HG03097 (cell line): ENCODE data around the gene PPP4R3C.
"Not testable (repeated sequence)": the region's sequence is repeated elsewhere in the genome, so short reads cannot be mapped to it uniquely, and the experiment has no call there.

Experiments
- ATAC-seq: cut with Tn5 transposase; IDR thresholded peaks from one replicate; pipeline ENCODE4 v1.9.1; 2021; ENCODE audit not compliant: unreplicated experiment, low FRiP score

PPP4R3C gene

DNA sequence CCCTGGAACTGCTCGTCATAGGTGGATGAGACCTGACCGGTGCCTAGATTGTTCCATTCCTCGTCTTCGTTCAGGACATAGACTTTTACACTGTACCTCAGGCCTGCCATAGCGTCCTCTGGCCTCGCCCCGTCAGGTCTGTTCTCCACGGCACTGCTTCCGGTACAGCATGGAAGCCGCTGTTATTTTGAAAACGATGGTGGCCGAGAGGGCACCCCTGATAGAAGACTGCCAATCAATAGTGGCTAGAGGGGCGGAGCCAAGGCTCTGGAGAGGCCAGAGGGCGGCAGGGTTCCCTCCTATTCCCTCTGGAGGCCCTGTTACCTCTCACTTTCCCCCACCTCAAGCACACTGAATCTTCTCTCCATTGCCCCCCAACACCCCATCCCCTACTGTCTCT lies at the start of gene PPP4R3C:
Gene PPP4R3C, minus strand, starts transcription at position 155 of the 400 bp plus-strand sequence. Its CDS starts 45 bp downstream, at position 110.
- no peak for ATAC-seq

DNA sequence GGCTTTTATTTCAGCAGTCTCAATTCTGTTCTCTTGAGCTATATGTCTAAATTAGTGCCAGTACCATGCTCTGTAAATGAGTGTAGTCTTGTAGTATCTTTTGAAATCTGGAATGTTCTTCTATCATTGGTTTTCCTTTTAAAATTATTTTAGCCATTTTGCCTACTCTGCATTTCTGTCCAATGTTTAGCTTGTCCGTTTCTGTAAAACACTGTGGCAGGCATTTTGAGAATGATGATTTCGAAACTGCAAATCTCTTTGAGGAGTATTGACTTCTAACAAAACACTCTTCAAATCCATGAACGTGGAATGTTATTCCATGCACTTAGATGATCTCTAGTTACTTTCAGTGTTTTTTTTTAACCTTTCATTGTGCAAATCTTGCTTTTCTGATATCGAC lies 28.3 kb upstream of the PPP4R3C start:
- no peak for ATAC-seq

GRCh38 chrX:27466051-27466450 lies 2.9 kb upstream of the PPP4R3C start:
- ATAC-seq: no peak

GRCh38 chrX:27465036-27465435 lies 1.9 kb upstream of the PPP4R3C start:
- no peak for ATAC-seq

GRCh38 chrX:27459129-27459528 lies 4.0 kb downstream of the PPP4R3C start:
- not testable (repeated sequence) for ATAC-seq

GRCh38 chrX:27458544-27458943 lies 4.6 kb downstream of the PPP4R3C start:
- ATAC-seq: not testable (repeated sequence)

GRCh38 chrX:27451324-27451723 lies 11.8 kb downstream of the PPP4R3C start:
- ATAC-seq: no peak

- ATAC-seq: no peak
Observed at GRCh38 chrX:27446423-27446822, 16.7 kb downstream of the PPP4R3C start.

- no peak for ATAC-seq
Observed at GRCh38 chrX:27445438-27445837, 17.7 kb downstream of the PPP4R3C start.

DNA sequence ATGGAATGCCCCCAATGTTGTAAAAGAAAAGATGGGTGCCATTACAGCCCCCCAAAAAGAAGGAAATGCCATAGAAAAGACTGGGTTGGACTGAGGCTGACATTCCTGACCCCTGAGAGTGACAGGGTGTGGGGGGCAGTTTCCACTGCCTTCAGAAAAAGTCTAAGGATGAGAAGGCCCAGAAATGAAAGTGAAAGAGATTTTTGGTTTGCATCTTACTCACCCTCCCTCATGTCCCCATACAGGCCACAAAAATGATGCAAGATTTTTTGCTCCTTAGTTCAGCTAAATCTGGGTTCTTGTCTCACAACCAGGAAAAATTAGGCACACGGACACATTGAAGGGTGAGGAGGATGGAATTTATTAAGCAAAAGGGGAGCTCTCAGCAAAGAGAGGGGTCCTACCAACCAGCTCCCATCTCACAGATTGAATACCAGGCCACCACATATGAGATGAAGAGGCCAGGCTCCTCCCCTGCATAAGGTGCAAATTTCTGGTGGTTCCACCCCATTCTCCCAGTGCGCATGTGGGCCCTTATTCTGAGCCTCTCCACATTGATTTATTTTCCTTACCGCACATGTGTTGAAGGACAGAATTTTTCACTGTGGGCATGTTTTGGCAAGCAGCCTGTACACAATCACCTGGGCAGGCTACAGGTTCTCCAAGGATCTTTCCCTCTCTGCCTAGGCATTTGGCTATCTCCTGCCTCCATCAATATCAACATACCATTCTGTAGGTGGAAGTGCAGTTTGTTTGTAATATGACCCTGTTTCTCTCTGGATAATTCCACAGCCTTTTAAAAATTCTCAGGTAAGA lies 18.8 kb downstream of the PPP4R3C start:
- peak; percentile 79 for ATAC-seq

DNA sequence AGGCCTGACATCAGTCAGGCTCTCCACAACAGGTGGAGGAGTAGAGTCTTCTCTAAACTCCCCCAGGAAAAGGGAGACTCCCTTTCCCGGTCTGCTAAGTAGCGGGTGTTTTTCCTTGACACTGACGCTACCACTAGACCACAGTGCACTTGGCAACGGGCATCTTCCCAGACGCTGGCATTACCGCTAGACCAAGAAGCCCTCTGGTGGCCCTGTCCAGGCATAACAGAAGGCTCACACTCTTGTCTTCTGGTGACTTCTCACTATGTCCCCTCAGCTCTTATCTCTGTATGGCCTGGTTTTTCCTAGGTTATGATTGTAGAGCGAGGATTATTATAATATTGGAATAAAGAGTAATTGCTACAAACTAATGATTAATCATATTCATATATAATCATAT lies 20.7 kb downstream of the PPP4R3C start:
- ATAC-seq: not testable (repeated sequence)

GRCh38 chrX:27439771-27440170 lies 23.4 kb downstream of the PPP4R3C start:
- no peak for ATAC-seq

GRCh38 chrX:27438937-27439336 lies 24.2 kb downstream of the PPP4R3C start:
- ATAC-seq: no peak

DNA sequence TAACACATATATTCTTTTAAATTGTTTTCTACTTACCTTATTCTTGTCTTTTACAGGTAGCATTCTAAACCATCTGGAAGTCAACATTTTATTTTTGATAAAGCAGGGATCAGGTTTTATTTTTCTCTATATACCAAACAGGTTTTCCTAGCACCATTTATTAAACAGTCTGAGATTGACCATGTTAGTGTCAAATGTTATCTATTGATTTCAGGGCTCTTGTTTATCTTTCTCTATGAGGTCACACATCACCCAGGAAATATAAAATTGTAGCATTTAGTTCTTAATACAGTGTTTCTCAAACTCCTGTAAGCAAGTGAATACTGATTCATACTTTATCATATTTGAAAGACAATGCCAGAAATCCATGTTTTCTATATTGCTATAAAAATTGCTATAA lies 28.1 kb downstream of the PPP4R3C start:
- no peak for ATAC-seq
